B cell (primary cell): Measurements from ENCODE around the gene TICAM1. TPM values are rescaled to one million over a fixed set of nuclear protein-coding genes. Genes with fewer than 3 reads are reported as not detected.

Experiments
- ATAC-seq: fragments of 200-7000 bp; cut with Tn5 transposase; one replicate; pipeline ENCODE4 v1.10.0; 2021; ENCODE audit warnings: low read depth, mild to moderate bottlenecking, moderate number of reproducible peaks, moderate library complexity
- CTCF ChIA-PET: fragments of 350-600 bp; sonication (Branson Sonifier 250); formaldehyde crosslinking; loops from one replicate; lab custom pipeline; 2021; ENCODE audit warnings: antibody characterized with exemption, inconsistent platforms; lab: Charles Lee
- POLR2A ChIA-PET: fragments of 350-600 bp; sonication (Branson Sonifier 250); formaldehyde crosslinking; loops from one replicate; lab custom pipeline; 2021; ENCODE audit warnings: antibody characterized with exemption; lab: Charles Lee
- DNase-seq: peaks from one replicate; pipeline ENCODE4 v3.0.0; 2013
- H2AFZ ChIP-seq: 2 replicates; pipeline ENCODE4 v1.6.1; 2012; ENCODE audit warnings: mild to moderate bottlenecking, low read depth, low read length; ENCODE audit not compliant: insufficient read depth, poor library complexity, severe bottlenecking
- H3K27ac ChIP-seq, 2 donors: 1 replicate in 1 of 2; 2 replicates in 1 of 2; pipeline ENCODE4 v1.5.1; 2012 to 2013; ENCODE audit warnings: low read length in 2 of 2, mild to moderate bottlenecking in 2 of 2, moderate library complexity in 1 of 2
- H3K27me3 ChIP-seq, 4 experiments: fragments of 200-600 bp in 1 of 4; sonication (generic) in 1 of 4; replicated peaks in 1 of 4; 1 replicate in 2 of 4; 2 replicates in 2 of 4; pipeline versions ENCODE4 v1.6.1 to v1.7.0; 2013 to 2016; ENCODE audit warnings: low read length in 3 of 4, mild to moderate bottlenecking in 2 of 4, mixed read lengths in 1 of 4, moderate library complexity in 1 of 4; ENCODE audit not compliant: insufficient read depth in 4 of 4, control insufficient read depth in 3 of 4; ENCODE audit errors: control extremely low read depth in 1 of 4
- H3K36me3 ChIP-seq, 2 experiments: replicated peaks in 1 of 2; 1 replicate in 1 of 2; 2 replicates in 1 of 2; pipeline versions ENCODE4 v1.6.1 to v1.7.1; 2013; ENCODE audit warnings: low read length in 1 of 2; ENCODE audit not compliant: insufficient read depth in 2 of 2, control insufficient read depth in 1 of 2; ENCODE audit errors: control extremely low read depth in 1 of 2, extremely low read depth in 1 of 2
- H3K4me1 ChIP-seq, 2 donors: fragments of 200-600 bp in 1 of 2; sonication (generic) in 1 of 2; 1 replicate in 1 of 2; 2 replicates in 1 of 2; pipeline versions ENCODE4 v1.5.1 to v1.6.1; 2013 to 2017; ENCODE audit warnings: low read length in 2 of 2; ENCODE audit not compliant: control insufficient read depth in 2 of 2, insufficient read depth in 2 of 2
- H3K4me2 ChIP-seq: replicated peaks from 2 replicates; pipeline ENCODE3; 2012; ENCODE audit warnings: mild to moderate bottlenecking, low read depth, low read length; ENCODE audit not compliant: poor library complexity, severe bottlenecking
- H3K4me3 ChIP-seq, 5 experiments: fragments of 200-600 bp in 1 of 5; sonication (generic) in 1 of 5; 1 replicate in 3 of 5; 2 replicates in 2 of 5; pipeline versions ENCODE4 v1.5.1 to v1.7.0; 2011 to 2016; ENCODE audit warnings: low read length in 4 of 5, mild to moderate bottlenecking in 4 of 5, low read depth in 2 of 5, control low read depth in 1 of 5, moderate library complexity in 1 of 5; ENCODE audit not compliant: insufficient read depth in 1 of 5; ENCODE audit errors: control extremely low read depth in 1 of 5, extremely low read depth in 1 of 5
- H3K79me2 ChIP-seq: fragments of 200-600 bp; sonication (generic); one replicate; pipeline ENCODE4 v1.6.0; 2016; ENCODE audit warnings: low read length; ENCODE audit not compliant: control insufficient read depth, insufficient read depth
- H3K9ac ChIP-seq: fragments of 200-600 bp; sonication (generic); 2 replicates; pipeline ENCODE4 v1.6.1; 2017; ENCODE audit warnings: mild to moderate bottlenecking, low read length, moderate library complexity
- H3K9me3 ChIP-seq, 3 donors: one replicate each; pipeline versions ENCODE4 v1.6.1 to v1.7.1; 2013; ENCODE audit warnings: low read length in 2 of 3; ENCODE audit not compliant: control insufficient read depth in 2 of 3, insufficient read depth in 1 of 3; ENCODE audit errors: control extremely low read depth in 1 of 3
- H4K20me1 ChIP-seq: 2 replicates; pipeline ENCODE4 v1.6.0; 2012; ENCODE audit warnings: mild to moderate bottlenecking, low read length; ENCODE audit not compliant: insufficient read depth, control insufficient read depth, poor library complexity, severe bottlenecking
- H3K27ac Mint-ChIP-seq: one replicate; pipeline ENCODE4 v1.8.0; 2021; ENCODE audit warnings: mixed read lengths
- H3K27me3 Mint-ChIP-seq: one replicate; pipeline ENCODE4 v1.8.0; 2021; ENCODE audit warnings: mixed read lengths
- H3K4me1 Mint-ChIP-seq: one replicate; pipeline ENCODE4 v1.8.0; 2021; ENCODE audit warnings: mixed read lengths
- H3K4me3 Mint-ChIP-seq: one replicate; pipeline ENCODE4 v1.8.0; 2021; ENCODE audit warnings: mixed read lengths
- H3K9me3 Mint-ChIP-seq: one replicate; pipeline ENCODE4 v1.8.0; 2022; ENCODE audit warnings: mixed read lengths; ENCODE audit not compliant: insufficient read depth
- CTCF ChIP-seq: fragments of 200-600 bp; IDR thresholded peaks from one replicate; pipeline ENCODE4 v1.8.0; 2022; ENCODE audit warnings: antibody characterized with exemption, mild to moderate bottlenecking
- EZH2 ChIP-seq: IDR thresholded peaks from 2 replicates; pipeline ENCODE4 v1.6.1; 2012; ENCODE audit warnings: borderline replicate concordance, low read depth, mild to moderate bottlenecking, moderate library complexity, low read length; ENCODE audit not compliant: insufficient read depth, poor library complexity, severe bottlenecking
- WGBS: methylation state at CpG from one replicate; pipeline ENCODE4 v1.1.5; 2013; ENCODE audit warnings: missing lambda C conversion rate; ENCODE audit not compliant: insufficient coverage; 5-methylcytosine and 5-hydroxymethylcytosine counted together
- intact Hi-C: fragments of 100-400 bp; cut with micrococcal nuclease; formaldehyde crosslinking; loops from one replicate; pipeline ENCODE4 v1.10.0; 2022
- polyA plus RNA-seq: library from polyadenylated mRNA; depleted of rRNA; stranded (reverse); fragments of >200 nt; gene quantifications from 2 replicates; pipeline ENCODE4 v1.2.3, GENCODE V29; 2012
- total RNA-seq, 2 donors: library from RNA; stranded (reverse); fragments of 120-200 nt in 1 of 2; gene quantifications; 1 replicate in 1 of 2; 2 replicates in 1 of 2; pipeline versions ENCODE4 v1.2.3 to v1.2.4, GENCODE V29; 2013 to 2022

The TICAM1 gene
- total and polyA plus RNA-seq, 2 donors (not counting 1 experiment from before 2014, with no cell fraction given), result 12.7 to 19.7 TPM

GRCh38 chr19:4830768-4831265 lies 695 bp downstream of the TICAM1 start:
- peaks cover 51% of the 10 kb centered on the region for H3K79me2 ChIP-seq
- peaks cover 17 to 41% of the 10 kb centered on the region in 2 donors for H3K4me1 ChIP-seq
- DNase-seq, result peak; percentile 33
- Mint-ChIP-seq H3K4me1 (peaks cover 30% of the 10 kb centered on the region), H3K27me3 (no peaks in the 10 kb centered on the region), H3K4me3 (peak overlapping the region; percentile 93), H3K9me3 (no peaks in the 10 kb centered on the region), H3K27ac (peak overlapping the region; percentile 93)
- H3K36me3 ChIP-seq, result no peaks in the 10 kb centered on the region
- peak overlapping the region; percentile 91 to 92 for H3K27ac ChIP-seq
- H3K27me3 ChIP-seq, result no peaks in the 10 kb centered on the region
- 60% methylated on average over 6 of the region's 6 CpGs for WGBS
- ATAC-seq, result no peak
- intact Hi-C loops, result no loop called here
- peak overlapping the region; percentile 84 to 96 (median 89) for H3K4me3 ChIP-seq
- H2AFZ ChIP-seq, result peak overlapping the region; percentile 75
- no peaks in the 10 kb centered on the region for H3K9me3 ChIP-seq
- peak overlapping the region; percentile 93 for H3K4me2 ChIP-seq
- TF ChIP-seq EZH2 (no peak), CTCF (no peak)
- peak overlapping the region; percentile 87 for H3K9ac ChIP-seq
- ChIA-PET POLR2A (interaction anchor here (0.6 kb wide), 1 partner anchor 93 kb away, joined by 5 read pairs; no protein-coding TSS in a partner anchor), CTCF (interaction anchor here (0.9 to 11.1 kb wide), 10 partner anchors 10 to 98 kb away, joined by 3 to 135 read pairs (median 4); partner anchors contain the start of gene FEM1A)
- peaks cover 17% of the 10 kb centered on the region for H4K20me1 ChIP-seq

GRCh38 chr19:4830332-4830731 lies 1.2 kb downstream of the TICAM1 start:
- H3K4me1 Mint-ChIP-seq, result peaks cover 30% of the 10 kb centered on the region
- no peaks in the 10 kb centered on the region for H3K27me3 Mint-ChIP-seq
- H3K4me2 ChIP-seq, result peak overlapping the region; percentile 93
- no peak for DNase-seq
- no peaks in the 10 kb centered on the region for H3K27me3 ChIP-seq
- no peaks in the 10 kb centered on the region for H3K9me3 ChIP-seq
- H2AFZ ChIP-seq, result no peak overlapping the region
- peak overlapping the region; percentile 93 for H3K4me3 Mint-ChIP-seq
- no peak for ATAC-seq
- WGBS, result 92% methylated on average over 5 of the region's 6 CpGs
- peak overlapping the region; percentile 87 for H3K9ac ChIP-seq
- peak overlapping the region; percentile 93 for H3K27ac Mint-ChIP-seq
- no peaks in the 10 kb centered on the region for H3K9me3 Mint-ChIP-seq
- peaks cover 22% of the 10 kb centered on the region for H4K20me1 ChIP-seq
- H3K27ac ChIP-seq, result peak overlapping the region; percentile 91 to 92
- H3K36me3 ChIP-seq, result no peaks in the 10 kb centered on the region
- peak overlapping the region; percentile 84 to 96 (median 89) for H3K4me3 ChIP-seq
- CTCF ChIA-PET, result interaction anchor here (1.0 to 11.1 kb wide), 5 partner anchors 10 to 25 kb away, joined by 3 to 135 read pairs (median 4); no protein-coding TSS in a partner anchor
- TF ChIP-seq CTCF, result no peak
- TF ChIP-seq EZH2, result no peak
- intact Hi-C loops, result no loop called here
- peaks cover 56% of the 10 kb centered on the region for H3K79me2 ChIP-seq
- H3K4me1 ChIP-seq, result peaks cover 17 to 41% of the 10 kb centered on the region in 2 donors
- POLR2A ChIA-PET, result interaction anchor here (0.6 kb wide), 1 partner anchor 93 kb away, joined by 5 read pairs; no protein-coding TSS in a partner anchor
